Pulmonary artery endothelial cell (primary cell): ENCODE data around the gene CNDP2. TPM values are rescaled to one million over a fixed set of nuclear protein-coding genes. Genes with fewer than 3 reads are reported as not detected.

Experiments
- DNase-seq: peaks from one replicate; pipeline ENCODE4 v3.0.0-alpha.2; 2011; ENCODE audit warnings: low read depth, low spot score
- total RNA-seq: library from RNA; depleted of rRNA; stranded (reverse); fragments of >200 nt; gene quantifications from 2 replicates; pipeline ENCODE4 v1.2.3, GENCODE V29; 2014

The CNDP2 gene
- total RNA-seq, 1 donor from 2014 or later, result 100 TPM

DNA sequence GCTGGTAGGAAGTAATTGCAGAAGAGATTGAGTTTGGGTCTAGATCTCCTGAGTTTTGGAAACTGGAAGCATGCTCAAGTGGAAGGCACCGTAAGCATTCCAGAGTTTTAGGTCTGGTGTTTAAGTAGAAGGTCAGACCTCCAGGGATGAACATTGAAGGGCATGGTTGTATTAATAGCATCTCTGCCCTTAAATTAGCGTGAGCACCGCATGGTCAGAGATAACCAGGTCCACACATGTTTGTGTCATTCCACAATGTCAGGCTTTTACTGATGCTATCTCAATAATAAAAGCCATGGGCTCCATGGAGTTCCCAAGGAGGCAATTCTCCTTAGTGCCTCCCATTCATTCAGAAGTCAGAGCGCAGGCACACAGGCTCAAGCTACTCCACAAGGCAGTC is 73.2 kb downstream of the CNDP2 start:
- DNase-seq, result no peak

GRCh38 chr18:74570266-74570665 is 74.1 kb downstream of the CNDP2 start:
- DNase-seq, result no peak

- DNase-seq, result no peak
Measured at GRCh38 chr18:74571895-74572680, 75.9 kb downstream of the CNDP2 start.

GRCh38 chr18:74573053-74573452 is 76.9 kb downstream of the CNDP2 start:
- DNase-seq, result no peak

Other genes starting within 250 kb of the CNDP2 start
- gene CYB5A, start 204.4 kb upstream of the CNDP2 start, total RNA-seq, result 63.8 and 71.8 TPM in 2 replicates
- gene C18orf63, start 180.5 kb upstream of the CNDP2 start, total RNA-seq, result not detected in 2 replicates
- not detected in 2 replicates for gene DIPK1C, start 39.1 kb upstream of the CNDP2 start, total RNA-seq
- not detected in 2 replicates for gene CNDP1, start 38.1 kb downstream of the CNDP2 start, total RNA-seq
- 13.5 and 22.2 TPM in 2 replicates for gene ZNF407, start 101.5 kb downstream of the CNDP2 start, total RNA-seq